Measurements from ENCODE around the gene KIRREL3.

Gene KIRREL3

DNA sequence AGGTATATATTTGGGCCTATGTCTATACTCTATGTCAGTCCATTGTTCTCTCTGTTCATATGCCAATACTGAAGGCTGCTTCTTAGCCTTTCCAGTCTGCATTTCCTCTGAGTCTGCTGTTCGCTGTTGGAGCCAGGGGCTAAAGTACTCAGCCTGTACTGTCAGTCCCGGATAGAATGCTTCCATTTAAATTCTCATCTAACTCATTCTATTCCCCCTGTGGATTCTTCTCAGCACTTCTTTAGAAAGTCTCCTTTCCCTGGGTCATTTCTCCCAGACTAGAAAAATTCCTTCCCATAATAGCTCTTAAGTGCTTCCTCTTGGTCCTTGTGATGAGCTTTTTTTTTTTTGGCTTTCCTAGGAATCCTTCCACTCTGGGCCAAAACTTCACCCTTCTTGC, 293.1 kb downstream of the KIRREL3 start:
- DNase-seq (ENCODE audit: low spot score) = no peak

DNA sequence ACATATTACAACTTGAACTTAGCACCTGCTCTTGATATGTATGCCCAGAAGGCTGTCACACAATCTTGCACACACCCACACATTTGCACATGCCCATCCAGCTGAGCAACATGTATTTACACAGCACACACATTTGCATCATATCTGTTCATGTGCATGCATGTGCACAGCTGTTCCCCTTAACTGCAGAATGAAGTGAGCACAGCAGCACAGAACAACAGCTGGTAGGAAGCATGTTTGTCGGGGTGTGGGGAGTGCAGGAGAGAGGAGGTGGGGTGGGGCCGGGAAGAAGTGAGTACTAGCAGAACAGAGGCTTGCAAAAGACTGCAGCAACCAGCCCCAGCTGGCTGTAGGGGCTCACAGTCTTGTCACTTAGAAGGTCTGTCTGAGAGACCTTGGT, 296.5 kb downstream of the KIRREL3 start:
- no peak for DNase-seq (ENCODE audit: low spot score)

DNA sequence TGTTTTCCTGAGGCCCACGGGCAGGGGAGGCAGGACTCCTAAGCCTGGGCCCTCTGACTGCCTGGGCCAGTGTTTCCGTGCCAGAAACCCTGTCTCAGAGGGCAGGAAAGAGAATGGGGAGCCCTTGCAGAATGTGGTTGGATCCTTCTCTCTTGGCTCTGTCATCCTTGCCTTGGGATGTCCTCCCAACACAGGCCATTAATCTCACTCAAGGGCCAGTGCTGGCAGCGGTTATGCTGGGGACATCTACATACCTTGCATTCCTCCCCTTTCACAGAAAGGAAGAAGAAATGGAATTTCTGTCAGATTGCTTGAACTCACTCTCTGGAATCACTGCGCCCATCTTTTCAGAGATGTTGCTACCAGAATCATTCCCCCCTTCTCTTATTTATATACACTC, 296.9 kb downstream of the KIRREL3 start:
- no peak for DNase-seq (ENCODE audit: low spot score)

DNA sequence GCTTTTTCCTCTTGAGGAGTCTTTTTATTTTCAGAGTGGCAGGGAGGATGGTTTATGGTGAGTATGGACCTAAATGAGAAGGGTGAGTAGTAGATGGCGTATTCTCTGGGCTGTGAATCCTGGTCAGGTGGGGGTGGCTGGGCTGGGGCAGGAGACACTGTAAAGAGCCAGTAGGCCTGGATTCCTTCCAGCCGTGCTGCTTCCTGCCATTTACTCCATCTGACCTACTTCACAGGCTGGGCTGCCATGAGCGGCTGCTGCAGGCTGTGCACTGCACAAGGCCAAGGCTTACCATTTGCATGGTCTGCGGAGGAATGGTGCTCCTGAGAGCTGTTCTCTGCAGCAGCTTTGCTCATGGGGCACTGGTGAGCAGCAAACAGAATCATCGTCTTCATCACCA, 297.6 kb downstream of the KIRREL3 start:
- no peak for DNase-seq (ENCODE audit: low spot score)

DNA sequence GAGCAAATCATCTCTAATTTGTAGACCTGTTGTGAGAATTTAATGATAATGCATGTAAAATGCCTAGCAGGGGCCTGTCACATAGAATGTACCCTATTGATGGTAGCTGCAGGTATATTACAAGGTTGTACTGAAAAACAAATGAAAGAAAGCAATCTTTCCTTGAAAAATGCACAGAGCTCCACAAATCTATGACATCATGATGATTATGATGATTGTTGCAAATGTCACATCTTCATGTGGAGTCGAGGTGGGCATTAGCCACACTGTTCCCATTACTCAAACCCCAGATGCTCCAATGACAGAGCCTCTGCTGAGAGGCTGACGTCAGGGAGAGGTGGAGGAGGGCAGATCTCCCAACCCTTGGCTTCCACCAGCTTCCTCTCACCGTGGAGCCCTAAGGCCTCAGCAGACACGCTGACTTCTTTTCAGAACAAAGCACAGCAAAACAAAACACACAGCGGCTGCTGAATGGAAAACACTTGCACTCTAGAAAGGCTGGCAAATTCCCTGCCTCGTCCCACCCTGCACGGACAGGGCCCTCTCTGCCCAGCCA, 298.3 kb downstream of the KIRREL3 start:
- no peak for DNase-seq (ENCODE audit: low spot score)

DNA sequence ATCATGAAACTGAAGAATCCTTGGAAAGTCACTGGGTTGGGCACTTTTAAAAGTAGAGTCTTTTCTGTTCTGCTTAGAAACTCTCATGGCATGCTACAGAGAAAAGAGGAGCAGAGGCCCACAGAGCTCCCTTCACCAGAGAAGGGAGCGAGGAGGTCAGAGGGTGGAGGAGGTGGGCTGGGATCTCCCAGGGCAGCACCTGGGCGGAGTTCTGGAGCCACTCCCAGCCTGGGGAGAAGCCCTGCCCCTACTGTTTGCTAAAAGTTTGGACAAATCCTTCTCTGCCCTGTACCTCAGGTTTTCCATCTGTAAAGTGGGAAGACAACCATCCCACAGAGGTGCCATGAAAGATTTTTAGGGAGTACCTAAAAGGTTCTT, 299.1 kb downstream of the KIRREL3 start:
- DNase-seq (ENCODE audit: low spot score) = no peak

DNA sequence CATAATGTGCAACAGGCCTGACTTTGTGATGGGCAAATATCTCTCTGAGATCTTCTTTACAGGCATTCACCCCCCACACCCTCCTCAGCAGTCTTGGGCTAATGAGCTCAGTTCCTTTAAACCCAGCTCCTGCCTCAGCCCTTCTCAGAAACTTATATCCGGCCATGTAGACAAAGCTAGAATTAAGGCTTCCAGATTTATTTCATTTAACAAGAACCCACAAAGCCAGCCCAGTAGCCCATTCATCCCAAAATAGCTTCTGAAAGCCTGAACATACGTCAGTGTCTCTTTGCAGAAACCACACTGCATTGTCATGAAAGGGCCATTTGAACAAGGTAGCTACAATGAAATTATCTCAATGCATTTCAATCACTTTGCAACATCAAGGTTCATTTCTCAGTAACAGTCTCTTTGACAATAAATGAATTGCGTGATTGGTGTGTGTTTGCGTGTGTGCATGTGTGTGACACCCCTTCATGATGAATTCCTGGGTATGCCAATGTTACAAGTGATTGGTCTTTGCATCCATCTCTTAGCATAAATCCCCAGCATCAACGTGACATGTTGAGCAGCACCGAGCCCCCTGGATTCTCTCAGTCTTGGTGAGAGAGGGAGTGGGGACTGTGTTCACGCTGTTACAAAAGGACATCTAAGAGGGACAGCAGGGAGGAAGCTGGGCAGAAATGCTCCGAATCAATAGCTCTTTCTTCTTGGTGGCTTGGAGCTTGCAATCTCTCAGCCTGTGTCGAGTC, 299.6 kb downstream of the KIRREL3 start:
- DNase-seq (ENCODE audit: low spot score) = no peak

DNA sequence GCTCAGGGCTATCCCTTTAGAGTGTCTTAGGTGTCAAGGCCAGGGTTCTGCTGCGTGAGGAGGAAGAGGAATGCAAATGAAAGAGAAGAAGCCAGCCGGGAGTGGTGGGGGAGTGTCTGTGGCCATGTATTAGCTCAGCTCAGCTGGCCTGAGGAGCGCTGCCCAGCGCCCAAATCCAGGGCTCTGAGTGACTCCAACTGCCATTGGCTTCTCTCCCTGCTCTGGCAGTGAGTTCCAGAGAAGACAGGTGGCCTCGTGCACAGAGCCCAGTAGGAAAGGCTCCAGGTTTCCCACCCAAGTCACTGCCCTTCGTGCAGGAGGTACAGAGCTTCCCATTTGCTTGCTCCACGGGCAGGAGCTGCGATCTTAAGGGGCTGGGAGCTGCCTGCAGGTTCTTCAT, 302.0 kb downstream of the KIRREL3 start:
- DNase-seq (ENCODE audit: low spot score) = no peak

DNA sequence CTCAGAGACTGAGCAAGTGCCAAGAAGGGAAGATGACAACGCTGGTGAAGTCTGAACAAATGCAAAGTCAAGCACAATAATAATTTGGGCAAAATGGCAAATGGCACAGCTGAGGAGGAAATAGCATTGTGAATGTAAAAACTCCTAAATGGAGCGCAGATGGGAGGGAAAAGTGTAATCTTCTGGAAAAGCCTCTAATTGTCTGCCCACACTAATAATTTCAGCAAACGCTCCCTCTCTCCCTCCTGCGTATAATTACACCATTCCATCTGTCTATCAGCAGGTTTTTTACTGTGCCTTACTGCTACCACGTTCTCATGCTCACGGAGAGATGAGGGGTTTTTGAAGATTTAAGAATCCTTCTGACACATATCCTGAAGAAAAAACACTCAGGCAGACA, 302.6 kb downstream of the KIRREL3 start:
- no peak for DNase-seq (ENCODE audit: low spot score)

DNA sequence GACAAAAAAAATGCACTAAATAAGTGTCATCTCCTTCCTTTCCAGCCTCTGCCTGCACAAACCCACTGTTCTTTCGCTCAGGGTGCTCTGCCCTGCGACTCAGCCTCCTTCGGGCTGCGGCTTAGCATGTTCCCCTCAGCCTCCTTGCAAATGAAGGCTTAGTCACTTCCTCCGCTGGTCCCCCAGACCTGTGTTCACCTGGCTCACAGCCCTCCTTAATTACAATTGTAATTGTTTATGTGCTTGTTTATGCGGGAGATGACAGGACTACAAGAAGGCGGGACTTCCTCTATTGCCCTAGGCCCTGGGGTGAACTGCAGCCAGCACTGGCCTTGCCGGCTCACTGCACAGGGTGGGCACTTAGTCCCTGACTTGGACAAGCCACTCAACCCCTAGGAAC, 303.6 kb downstream of the KIRREL3 start:
- no peak for DNase-seq (ENCODE audit: low spot score)

DNA sequence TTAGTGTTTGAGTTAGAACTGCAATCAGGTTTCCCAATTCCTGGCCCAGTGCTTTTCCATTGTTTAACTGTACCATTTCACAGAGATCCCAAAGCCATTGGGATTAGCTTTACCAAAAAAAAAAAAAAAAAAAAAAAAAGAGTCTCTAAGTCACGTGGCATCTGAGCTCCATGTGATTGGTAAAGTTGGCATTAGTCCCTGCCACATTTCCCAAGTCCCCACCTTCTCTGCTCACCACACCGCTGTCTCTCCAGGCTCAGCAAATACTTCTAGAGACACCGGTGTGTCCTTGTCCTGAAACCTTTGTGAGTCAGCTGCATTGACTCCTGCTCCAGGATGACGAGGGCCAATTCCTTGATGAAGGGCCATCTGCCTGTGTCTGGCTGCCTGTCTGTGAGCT, 305.3 kb downstream of the KIRREL3 start:
- DNase-seq (ENCODE audit: low spot score) = no peak

DNA sequence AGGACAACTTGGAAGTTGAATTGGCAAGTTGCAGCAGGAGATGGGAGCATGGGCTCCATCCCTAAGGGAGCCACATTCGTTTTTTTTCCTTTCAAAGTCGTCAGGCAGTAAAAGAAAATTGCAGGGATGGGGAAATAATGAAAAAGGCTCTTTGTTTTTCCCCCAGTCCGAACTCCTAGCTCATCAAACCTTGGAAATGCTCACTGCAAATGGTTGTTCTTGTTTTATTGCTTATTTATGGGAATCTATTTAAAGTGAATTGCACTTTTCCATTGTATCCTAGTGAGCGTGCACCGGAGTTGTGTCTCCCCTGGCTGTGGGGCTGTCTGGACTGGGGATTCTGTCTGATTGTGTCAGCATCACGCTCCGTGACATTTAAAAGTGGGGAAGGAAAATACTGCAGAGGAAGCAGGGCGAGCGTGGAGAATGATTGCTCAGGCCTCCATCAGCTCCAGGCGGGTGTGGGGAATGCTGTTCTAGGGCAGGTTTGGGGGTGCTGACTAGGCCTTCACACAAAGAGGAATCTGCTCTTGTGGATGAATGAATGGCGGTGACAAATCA, 306.4 kb downstream of the KIRREL3 start:
- DNase-seq (ENCODE audit: low spot score) = no peak

DNA sequence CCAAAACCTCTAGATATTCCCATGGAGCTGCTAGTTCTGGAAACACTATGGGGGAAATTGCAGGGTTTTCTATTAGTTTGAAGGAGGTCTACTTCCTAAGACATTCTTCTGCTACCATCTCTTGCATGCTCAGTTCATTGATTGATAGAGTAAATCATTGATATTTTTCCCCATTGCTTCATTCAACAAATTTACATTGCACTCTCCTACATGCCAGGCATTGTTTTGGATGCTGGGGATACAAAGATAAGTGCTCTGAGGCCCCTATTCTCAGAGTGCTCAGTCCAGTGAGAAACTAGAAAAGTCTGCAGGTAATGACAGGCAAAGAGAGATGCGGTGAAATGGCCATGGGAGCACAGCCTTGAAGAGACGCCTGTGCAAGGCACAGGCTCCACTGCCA, 313.1 kb downstream of the KIRREL3 start:
- DNase-seq (ENCODE audit: low spot score) = no peak

DNA sequence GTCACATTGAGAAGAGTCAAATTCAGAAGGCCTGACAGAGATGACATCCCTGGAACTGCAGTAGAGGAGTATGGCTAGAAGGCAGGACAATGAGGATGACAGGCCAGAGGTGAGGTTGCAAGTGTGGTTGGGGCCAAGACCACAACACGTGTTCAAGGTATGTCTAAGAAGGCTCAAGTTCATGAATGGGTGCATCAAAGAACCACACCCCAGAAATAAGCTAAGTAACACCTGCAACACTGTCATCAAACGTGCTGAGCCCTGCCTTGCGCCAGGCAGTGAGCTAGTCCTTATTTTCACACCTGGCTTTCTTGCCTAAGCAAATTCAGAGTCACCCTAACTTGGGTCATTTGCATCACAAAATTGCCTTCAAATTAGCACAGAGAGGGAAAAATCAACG, 313.6 kb downstream of the KIRREL3 start:
- no peak for DNase-seq (ENCODE audit: low spot score)

DNA sequence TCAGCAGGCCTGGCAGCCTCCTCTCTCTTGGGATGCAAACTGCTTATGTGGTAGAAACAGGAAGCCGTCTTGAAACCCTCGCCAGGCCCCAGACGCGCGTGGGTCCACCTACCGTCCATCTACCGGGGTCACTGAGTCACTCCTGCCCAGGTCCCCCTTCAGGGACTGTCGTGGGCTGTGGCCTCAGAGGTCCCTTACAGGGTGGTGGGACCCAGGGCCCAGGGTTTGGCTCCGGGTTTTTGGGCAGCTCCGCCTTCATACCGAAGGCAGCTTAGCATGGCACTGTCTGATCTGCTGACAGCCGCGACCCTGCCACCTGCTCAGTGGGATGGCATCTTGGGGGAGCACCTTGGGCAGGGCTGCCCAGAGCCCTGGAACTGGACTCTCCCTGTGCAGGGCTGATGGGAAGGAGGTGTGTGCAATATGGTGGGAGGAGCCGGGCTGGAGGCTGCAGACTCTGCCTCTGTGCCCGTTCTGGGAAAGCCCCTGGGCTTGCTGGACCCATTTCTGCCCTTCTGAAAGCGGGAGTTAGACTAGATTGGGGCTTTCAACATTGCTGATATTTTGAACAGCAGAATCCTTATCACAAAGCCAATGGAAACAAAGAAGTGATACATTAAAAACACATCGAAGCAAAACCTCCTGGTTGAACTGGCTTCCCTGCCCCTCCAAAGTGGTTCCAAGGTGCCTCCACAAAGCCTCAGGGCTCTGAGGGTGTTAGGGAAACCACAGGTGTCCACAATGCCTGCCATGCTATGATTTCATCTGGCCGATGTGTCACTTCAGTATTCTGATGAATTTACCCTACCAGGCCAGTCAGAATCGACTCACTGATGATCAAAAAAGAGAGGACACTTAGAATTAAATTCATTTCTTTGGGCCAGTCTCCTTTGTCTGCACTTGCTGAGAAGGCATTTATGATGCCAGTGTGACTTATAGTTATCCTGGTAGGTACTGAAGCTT, 316.5 kb downstream of the KIRREL3 start:
- no peak for DNase-seq (ENCODE audit: low spot score)

DNA sequence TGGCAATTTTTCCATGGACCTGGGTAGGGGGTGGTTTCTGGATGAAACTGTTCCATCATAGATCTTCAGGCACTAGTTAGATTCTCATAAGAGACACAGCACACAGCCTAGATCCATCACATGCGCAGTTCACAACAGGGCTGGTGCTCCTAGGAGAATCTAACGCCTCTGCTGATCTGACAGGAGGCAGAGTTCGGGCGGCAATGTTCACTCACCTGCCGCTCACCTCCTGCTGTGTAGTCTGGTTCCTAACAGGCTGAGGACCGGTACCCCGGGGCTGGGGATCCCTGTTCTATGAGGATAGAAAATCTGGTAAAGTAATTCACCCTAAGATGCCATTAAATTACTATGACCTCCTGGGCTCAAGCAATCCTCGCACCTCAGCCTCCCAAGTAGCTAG, 318.0 kb downstream of the KIRREL3 start:
- DNase-seq (ENCODE audit: low spot score) = no peak

DNA sequence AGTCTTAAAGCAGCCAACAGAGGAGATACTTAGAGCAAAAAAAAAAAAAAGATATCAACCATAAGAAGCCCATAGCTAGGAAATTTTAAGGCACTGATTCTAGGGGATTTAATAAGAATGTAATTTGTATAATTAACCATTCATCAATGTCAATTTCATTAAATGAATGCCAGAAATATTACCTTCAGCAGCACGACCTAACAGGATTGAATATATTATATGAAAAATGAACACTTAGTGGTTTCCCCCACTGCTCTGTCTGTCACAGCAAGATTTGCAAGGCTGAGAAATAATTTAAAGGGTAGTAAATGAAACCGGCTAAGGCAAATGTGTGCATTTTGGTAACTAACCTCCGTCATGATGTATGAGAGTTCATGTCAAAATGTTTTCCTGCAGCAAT, 319.9 kb downstream of the KIRREL3 start:
- no peak for DNase-seq (ENCODE audit: low spot score)

DNA sequence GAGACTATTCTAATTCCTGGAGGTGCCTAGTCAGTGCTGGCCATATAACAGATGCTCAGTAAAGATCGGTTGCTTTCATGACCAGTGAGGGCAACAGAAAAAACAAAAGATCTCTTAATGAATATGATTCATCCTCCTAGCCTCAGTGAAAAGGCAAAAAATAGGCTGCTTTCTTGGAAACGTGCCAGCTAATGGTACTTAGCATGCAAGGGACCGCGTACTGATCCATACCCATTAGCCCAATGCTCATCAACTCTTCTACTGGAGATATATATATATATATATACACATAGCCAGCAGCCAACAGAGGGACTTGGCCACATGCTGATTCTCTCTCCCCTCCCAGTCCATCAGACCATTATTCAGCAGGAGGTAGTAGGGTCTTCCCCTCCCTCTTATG, 320.4 kb downstream of the KIRREL3 start:
- DNase-seq (ENCODE audit: low spot score) = no peak

DNA sequence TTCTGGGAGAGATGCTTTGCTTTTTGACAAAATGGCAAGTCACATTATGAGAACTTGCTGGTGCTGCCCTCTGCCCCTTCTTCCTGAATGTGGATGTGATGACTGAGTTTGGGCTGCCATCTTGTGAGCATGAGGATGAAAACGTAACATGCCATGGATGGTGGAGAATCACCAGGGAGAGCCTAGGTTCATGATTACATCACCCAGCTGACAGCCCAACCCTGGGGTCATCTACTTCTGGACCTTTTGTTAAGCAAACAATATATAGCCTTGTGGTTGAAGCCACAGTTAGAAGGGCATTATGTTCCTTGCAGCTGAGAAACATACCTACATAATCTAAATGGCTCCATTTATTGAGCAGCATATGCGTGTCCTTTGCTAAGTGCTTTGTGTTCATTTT, 321.5 kb downstream of the KIRREL3 start:
- DNase-seq (ENCODE audit: low spot score) = no peak

DNA sequence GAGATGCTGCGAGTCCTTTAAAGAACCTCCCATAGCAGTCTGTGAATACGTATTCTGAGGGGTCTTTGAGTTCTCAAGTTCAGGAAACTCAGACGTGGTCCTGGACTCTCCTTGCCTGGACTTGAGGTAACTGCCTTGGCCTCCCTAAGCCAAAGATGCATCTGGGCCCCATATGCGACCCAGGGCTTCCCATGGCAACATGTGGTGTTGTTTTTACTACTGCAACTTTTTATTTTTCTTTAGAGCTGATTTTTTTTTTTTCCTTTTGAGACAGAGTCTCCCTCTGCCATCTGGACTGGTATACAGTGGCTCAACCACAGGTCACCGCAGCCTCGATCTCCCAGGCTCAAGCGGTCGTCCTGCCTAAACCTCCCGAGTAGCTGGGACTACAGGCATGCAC, 324.0 kb downstream of the KIRREL3 start:
- DNase-seq (ENCODE audit: low spot score) = no peak

DNA sequence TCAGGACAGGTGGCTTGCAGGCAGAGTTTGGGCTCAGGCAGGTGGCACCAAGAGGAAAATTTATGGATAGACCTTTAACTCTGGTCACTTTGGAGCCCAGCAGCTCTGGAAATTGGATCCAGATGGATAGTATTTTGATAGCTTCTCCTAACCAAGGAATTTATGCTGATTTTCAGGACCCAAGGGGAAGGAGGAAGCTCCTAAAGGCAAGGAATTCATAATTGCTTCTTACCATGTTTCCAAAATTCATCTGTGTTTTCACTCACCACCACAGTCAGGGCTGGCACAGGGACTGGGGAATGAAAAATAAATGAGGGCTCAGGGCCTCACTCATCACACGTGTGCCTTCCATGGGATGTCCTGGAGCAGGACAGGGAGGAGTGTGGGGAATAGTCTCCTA, 327.3 kb downstream of the KIRREL3 start:
- no peak for DNase-seq (ENCODE audit: low spot score)

DNA sequence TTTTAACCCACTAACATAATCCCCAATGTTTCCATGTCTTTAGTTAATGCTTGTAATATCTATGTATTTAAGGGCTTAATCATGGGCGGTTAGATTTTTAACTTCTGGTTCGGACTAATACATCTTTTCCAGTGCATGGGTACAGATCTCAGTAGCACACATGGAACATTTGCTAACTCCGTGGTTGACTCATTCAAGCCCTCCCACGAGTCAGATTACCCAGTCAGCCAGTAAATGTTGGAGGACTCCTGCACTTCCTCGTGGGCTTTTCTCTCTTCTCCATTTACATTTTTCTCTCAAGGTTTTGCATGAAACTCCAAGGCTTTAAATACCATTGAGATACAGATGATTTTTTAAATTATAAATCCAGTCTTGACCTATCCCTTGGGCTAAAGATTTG, 331.2 kb downstream of the KIRREL3 start:
- no peak for DNase-seq (ENCODE audit: low spot score)

DNA sequence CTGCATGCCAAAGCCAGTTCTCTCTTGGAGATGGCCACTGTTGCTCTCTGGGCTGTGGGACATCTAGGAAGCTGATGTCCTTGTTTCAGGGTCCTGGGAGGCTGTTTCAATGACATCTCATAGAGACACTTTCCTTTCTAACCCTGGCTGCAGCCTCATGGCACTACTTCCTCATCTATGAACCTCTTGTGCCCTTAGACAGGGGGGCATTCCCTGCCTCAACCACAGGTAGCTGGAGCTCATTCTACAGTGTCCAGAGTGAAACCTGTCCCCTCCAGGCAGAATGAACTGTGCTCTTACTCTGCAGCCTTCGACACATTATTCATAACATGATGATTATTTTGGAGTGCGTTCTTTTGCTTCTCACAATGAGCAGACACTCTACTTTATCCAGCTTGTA, 335.9 kb downstream of the KIRREL3 start:
- DNase-seq (ENCODE audit: low spot score) = no peak
